ENCODE results near the gene VAMP5.
"Not testable (repeated sequence)": the region's sequence is repeated elsewhere in the genome, so short reads cannot be mapped to it uniquely, and the experiment has no call there.

Gene VAMP5

GRCh38 chr2:85551698-85552678 lies 32.2 kb upstream of the VAMP5 start:
- peak; percentile 81 for FAIRE-seq

GRCh38 chr2:85553184-85553583 lies 31.0 kb upstream of the VAMP5 start:
- FAIRE-seq: no peak

DNA sequence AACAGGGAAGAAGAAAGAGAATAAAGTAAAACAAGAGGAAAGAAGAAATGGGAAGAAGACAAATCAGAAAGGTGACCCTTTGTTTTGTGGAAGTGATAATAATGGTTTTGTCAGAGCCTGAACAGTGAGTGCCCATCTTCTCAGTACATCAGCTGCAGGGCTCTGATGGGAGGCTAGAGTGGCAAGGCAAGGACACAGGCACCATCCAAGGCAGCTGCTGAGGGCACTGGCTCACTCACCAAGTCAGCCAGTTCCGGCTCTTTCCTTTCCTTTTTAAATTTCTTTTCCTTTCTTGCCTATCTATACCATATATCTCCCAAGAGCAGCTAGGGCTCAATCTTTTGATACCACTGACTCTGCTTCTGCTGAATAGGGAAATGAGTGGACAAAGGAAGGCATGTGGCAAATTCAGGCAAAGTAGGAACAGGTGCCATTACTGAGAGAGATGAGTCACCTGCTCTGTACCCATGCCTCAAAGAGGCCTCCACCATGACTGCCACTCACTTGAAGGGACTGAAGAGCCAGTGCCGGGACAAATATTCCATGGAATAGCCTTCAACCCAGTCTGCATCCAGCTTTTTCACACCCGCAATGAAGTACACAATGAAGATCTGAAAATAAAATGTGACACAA lies 29.1 kb upstream of the VAMP5 start:
- no peak for FAIRE-seq

DNA sequence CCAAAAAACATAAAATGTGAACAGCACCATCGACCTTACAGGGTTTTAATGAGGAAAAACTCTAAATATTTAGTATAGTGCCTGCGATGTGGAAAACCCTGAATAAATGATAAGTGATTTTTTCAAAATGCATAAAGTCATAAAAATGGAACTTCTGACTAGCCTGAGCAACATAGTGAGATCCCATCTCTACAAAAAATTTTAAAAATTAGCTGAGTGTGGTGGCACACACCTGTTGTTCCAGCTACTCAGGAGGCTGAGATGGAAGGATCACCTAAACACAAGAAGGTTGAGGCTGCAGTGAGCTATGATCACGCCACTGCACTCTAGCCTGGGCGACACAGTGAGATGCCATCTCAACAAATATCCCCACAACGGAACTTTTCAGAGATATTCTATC lies 27.1 kb upstream of the VAMP5 start:
- no peak for FAIRE-seq

DNA sequence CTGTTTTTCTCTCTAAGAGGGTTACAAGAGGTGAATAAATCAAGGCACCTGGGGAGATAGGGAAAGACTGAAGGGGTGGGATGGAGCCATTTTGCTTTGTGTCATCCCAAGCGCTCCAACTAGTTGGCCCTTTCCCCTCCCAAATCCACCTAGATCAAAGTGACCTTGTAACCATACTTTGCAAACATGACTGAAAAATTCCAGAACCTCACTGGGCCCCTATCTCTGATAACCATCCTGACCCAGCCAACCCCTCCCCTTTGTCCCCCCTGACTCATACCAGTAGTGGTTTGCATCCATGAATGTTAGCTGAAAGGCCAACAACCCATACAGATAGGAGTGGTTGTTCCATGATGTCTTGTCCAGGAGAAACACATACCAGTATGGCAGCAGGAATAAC lies 26.1 kb upstream of the VAMP5 start:
- no peak for FAIRE-seq

- FAIRE-seq: not testable (repeated sequence)
Measured at GRCh38 chr2:85560403-85560726, 23.9 kb upstream of the VAMP5 start.

DNA sequence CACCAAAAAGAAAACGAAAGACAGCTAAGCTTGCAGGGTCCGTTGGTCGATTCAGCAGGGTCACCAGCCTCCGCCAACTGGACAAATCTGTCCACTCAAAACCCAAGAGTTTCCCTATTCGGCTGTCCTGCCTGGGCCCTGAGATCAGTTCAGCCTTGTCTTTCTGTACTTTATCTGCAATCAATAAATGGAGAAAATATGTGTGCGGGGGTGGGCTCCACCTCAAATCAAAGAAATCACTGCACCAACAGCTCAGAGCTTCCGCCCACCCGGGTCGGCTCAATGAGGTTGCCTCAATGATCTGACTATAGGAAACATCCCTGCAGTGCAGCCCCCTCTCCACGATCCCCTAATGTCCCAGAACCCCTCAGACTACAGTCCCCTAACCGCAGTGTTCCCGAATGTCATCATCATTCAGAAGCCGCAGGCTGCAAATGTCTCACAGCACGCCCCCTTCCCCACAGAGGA lies 23.4 kb upstream of the VAMP5 start:
- FAIRE-seq: no peak

GRCh38 chr2:85561280-85562212 lies 22.7 kb upstream of the VAMP5 start, which contains the start of gene GGCX:
Gene GGCX (minus strand): TSS chr2:85561493. CDS start chr2:85561428, 65 bp downstream.
- no peak for FAIRE-seq

DNA sequence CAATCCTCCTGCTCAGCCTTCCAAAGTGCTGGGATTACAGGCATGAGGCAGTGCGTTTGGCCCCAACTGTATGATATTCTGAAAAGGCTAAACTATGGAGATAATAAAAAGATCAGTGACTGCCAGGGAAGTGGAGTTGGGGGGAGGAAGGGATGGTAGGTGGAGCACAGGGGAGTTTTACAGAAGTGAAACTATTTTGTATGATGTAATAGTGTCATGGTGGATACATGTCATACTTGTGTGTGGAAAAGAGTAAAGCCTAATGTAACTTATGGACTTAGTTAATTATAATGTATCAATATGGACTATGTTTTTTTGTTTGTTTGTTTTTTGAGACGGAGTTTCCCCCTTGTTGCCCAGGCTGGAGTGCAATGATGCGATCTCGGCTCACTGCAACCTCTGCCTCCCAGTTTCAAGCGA lies 20.1 kb upstream of the VAMP5 start:
- no peak for FAIRE-seq

DNA sequence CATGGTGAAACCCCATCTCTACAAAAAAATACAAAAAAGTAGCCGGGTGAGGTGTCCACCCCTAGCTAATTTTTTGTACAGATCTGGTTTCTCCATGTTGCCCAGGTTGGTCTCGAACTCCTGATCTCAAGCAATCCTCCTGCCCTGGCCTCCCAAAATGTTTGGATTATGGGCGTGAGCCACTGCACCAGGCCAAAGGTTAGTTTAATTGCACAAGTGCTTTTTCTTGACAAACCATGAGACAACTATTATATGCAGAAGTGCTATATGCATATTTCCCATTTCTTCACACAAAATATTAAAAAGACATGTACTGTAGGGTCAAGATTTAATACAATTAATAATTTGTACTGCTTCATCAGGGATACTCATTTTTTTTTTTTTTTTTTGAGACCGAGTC lies 18.0 kb upstream of the VAMP5 start:
- FAIRE-seq: no peak

DNA sequence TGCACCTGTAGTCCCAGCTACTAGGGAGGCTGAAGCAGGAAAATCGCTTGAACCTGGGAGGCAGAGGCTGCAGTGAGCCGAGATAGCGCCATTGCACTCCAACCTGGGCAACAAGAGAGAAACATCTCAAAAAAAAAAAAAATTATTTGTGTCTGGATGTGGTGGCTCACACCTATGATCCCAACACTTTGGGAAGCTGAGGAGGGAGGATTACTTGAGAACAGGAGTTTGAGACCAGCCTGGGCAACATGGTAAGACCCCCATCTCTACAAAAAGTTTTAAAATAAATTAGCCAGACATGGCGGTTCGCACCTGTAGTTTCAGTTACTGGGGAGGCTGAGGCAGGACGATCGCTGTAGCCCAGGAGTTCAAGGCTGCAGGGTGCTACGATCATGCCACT lies 8.5 kb upstream of the VAMP5 start:
- FAIRE-seq: no peak

- no peak for FAIRE-seq
Measured at GRCh38 chr2:85577063-85577385, 7.2 kb upstream of the VAMP5 start.

GRCh38 chr2:85577386-85578242 lies 6.6 kb upstream of the VAMP5 start, which contains the start of gene VAMP8:
Gene VAMP8 (plus strand): TSS chr2:85577586. CDS start chr2:85577647, 61 bp downstream.
- no peak for FAIRE-seq

DNA sequence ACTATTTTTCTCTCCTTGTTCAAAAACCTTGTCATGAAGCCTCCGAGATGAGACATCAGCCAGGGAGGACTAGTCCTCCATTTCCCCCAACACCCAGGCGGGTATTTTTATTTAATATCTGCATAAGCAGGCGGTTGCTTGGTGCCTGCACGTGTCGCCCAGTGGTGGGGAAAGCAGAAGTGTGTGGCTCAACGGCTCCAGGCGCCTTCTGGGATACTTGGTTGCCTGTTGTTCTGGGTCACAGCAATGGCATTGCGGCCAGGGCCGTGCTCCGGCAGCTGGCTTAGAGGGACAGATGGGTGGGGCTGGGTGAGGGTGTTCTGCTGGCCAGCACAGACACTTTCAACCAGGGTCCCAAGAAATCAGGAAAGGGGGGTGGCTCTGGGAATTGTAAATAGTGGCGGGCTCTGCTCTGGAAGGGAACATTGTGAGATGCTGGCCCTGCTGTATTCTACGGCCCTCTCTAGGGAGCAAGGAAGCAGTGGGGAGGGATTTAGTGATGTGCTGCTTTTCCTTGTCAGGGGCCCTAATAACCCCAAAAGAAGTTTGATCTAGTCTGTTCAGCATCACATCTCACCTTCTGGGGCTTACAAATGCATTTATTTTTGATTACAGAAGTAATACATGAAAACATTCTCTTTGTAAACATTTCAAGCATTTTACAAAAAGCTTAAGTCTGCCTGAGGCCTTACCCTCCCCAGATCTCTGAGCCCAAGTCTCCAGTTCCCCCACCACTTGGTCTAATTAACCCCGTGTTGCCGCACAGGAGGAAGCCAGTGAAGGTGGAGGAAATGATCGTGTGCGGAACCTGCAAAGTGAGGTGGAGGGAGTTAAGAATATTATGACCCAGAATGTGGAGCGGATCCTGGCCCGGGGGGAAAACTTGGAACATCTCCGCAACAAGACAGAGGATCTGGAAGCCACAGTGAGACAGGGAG lies 5.7 kb upstream of the VAMP5 start:
- no peak for FAIRE-seq

DNA sequence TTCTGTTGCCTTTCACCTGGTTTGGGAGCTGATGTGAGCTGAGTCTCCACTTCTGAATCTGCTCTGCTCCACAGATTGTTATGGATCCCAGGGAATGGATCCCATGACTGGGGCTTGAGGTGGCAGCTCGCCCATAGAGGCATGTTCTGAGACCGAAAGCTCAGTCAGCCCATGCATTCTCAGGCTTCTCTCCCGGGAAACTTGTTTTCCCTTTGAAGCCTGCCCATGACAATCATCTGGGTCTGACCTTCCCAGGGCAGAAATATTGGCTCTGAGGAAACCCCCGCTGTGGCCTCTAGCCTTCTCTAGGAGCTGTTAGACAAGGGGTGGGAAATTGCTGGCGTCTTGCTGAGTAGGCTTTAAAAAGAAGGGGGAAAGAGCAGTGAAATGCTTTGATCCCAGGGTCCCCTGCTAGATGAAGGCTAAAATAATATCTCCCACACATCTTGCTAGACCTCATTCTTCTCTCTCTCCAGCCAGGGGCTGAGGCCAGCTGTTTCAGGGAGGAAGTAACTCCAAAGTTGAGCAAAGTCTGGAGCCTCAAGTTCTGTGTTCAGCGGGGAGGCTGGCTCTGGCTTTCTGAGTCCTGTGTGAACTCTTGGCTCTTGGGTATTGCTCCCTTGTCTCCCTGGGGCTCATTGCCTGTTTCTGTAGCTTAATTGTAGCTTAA lies 4.8 kb upstream of the VAMP5 start:
- no peak for FAIRE-seq

GRCh38 chr2:85580206-85580605 lies 4.0 kb upstream of the VAMP5 start:
- no peak for FAIRE-seq

GRCh38 chr2:85582492-85582891 lies 1.7 kb upstream of the VAMP5 start:
- FAIRE-seq: no peak

- no peak for FAIRE-seq
Measured at GRCh38 chr2:85583667-85584353, 421 bp upstream of the VAMP5 start.

All from islet of Langerhans (tissue), 1 donor.